GM23338 (cell line): ENCODE results near the gene AGR2.

ENCODE experiments used
- CREB1 ChIP-seq: fragments of 250-450 bp; sonication (Bioruptor Pico); IDR thresholded peaks from 2 replicates; pipeline ENCODE4 v1.5.0; 2020; ENCODE audit warnings: low read depth, mild to moderate bottlenecking, moderate library complexity
- EZH2 ChIP-seq: fragments of 200-600 bp; sonication (generic); IDR thresholded peaks from one replicate; pipeline ENCODE4 v1.8.0; 2017; ENCODE audit warnings: antibody characterized with exemption, mild to moderate bottlenecking, low read depth; ENCODE audit not compliant: unreplicated experiment
- EZH2phosphoT487 ChIP-seq: fragments of 200-600 bp; sonication (generic); IDR thresholded peaks from one replicate; pipeline ENCODE4 v1.8.1; 2018; ENCODE audit warnings: antibody characterized with exemption; ENCODE audit not compliant: unreplicated experiment
- JUNB ChIP-seq: IDR thresholded peaks from one replicate; pipeline ENCODE4 v1.6.1; 2016; ENCODE audit warnings: antibody characterized with exemption; ENCODE audit not compliant: unreplicated experiment
- NANOG ChIP-seq: IDR thresholded peaks from 2 replicates; pipeline ENCODE4 v1.6.1; 2016; ENCODE audit warnings: antibody characterized with exemption, borderline replicate concordance
- POLR2AphosphoS5 ChIP-seq: IDR thresholded peaks from 2 replicates; pipeline ENCODE4 v1.6.1; 2016; ENCODE audit warnings: antibody characterized with exemption, low read depth
- STAT1 ChIP-seq: IDR thresholded peaks from one replicate; pipeline ENCODE4 v1.6.1; 2016; ENCODE audit warnings: antibody characterized with exemption; ENCODE audit not compliant: unreplicated experiment
- ZNF114 ChIP-seq: fragments of 250-450 bp; sonication (Bioruptor Pico); IDR thresholded peaks from 2 replicates; pipeline ENCODE4 v1.5.0; 2020; ENCODE audit warnings: mild to moderate bottlenecking, moderate library complexity
- ZNF331 ChIP-seq: fragments of 250-450 bp; sonication (Bioruptor Pico); IDR thresholded peaks from 2 replicates; pipeline ENCODE4 v1.5.0; 2020; ENCODE audit warnings: low read depth, mild to moderate bottlenecking, moderate library complexity
- TF ChIP-seq, protein P1 (sequence below), 2 experiments: fragments of 200-600 bp in 1 of 2; sonication (generic) in 1 of 2; conservative IDR thresholded peaks; 2 replicates each; pipeline versions ENCODE4 v1.5.1 to v1.6.1; 2016 to 2017; ENCODE audit warnings: antibody characterized with exemption in 2 of 2, low read depth in 2 of 2, mild to moderate bottlenecking in 2 of 2, moderate library complexity in 1 of 2
- TF ChIP-seq, protein P2 (sequence below): IDR thresholded peaks from one replicate; pipeline ENCODE4 v1.6.1; 2018; ENCODE audit warnings: antibody characterized with exemption; ENCODE audit not compliant: unreplicated experiment
- TF ChIP-seq, protein P3 (sequence below): IDR thresholded peaks from 2 replicates; pipeline ENCODE4 v1.6.1; 2016; ENCODE audit warnings: antibody characterized with exemption

DNA sequence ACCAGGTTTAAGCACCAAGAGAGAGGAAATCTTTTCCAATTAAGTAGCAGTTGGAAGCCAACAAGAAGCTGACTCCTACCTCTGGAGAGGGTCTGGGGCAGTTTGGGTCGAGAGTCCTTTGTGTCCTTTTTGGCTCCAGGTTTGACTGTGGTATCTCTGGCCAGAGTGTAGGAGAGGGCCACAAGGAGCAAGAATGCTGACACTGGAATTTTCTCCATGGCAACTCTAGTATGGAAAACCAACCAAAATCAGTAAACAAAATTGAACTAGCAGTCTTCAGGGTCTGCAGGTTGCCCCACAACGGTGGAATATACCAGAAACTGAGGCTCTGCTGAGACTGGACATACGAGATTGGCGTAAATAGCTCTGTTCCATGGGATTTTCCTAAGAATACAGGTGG, 3.2 kb downstream of the AGR2 start:
- TF ChIP-seq, protein P1, sequence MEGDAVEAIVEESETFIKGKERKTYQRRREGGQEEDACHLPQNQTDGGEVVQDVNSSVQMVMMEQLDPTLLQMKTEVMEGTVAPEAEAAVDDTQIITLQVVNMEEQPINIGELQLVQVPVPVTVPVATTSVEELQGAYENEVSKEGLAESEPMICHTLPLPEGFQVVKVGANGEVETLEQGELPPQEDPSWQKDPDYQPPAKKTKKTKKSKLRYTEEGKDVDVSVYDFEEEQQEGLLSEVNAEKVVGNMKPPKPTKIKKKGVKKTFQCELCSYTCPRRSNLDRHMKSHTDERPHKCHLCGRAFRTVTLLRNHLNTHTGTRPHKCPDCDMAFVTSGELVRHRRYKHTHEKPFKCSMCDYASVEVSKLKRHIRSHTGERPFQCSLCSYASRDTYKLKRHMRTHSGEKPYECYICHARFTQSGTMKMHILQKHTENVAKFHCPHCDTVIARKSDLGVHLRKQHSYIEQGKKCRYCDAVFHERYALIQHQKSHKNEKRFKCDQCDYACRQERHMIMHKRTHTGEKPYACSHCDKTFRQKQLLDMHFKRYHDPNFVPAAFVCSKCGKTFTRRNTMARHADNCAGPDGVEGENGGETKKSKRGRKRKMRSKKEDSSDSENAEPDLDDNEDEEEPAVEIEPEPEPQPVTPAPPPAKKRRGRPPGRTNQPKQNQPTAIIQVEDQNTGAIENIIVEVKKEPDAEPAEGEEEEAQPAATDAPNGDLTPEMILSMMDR (conservative IDR thresholded peaks at IDR 0.05; ENCODE audit: low read depth in 2 of 2), result no peak
- TF ChIP-seq EZH2phosphoT487 (no peak), STAT1 (no peak), POLR2AphosphoS5 (no peak), EZH2 (no peak), NANOG (no peak), CREB1 (CRISPR knock-in tag) (no peak), ZNF331 (CRISPR knock-in tag) (no peak), JUNB (no peak), ZNF114 (CRISPR knock-in tag) (no peak)
- TF ChIP-seq, protein P2, sequence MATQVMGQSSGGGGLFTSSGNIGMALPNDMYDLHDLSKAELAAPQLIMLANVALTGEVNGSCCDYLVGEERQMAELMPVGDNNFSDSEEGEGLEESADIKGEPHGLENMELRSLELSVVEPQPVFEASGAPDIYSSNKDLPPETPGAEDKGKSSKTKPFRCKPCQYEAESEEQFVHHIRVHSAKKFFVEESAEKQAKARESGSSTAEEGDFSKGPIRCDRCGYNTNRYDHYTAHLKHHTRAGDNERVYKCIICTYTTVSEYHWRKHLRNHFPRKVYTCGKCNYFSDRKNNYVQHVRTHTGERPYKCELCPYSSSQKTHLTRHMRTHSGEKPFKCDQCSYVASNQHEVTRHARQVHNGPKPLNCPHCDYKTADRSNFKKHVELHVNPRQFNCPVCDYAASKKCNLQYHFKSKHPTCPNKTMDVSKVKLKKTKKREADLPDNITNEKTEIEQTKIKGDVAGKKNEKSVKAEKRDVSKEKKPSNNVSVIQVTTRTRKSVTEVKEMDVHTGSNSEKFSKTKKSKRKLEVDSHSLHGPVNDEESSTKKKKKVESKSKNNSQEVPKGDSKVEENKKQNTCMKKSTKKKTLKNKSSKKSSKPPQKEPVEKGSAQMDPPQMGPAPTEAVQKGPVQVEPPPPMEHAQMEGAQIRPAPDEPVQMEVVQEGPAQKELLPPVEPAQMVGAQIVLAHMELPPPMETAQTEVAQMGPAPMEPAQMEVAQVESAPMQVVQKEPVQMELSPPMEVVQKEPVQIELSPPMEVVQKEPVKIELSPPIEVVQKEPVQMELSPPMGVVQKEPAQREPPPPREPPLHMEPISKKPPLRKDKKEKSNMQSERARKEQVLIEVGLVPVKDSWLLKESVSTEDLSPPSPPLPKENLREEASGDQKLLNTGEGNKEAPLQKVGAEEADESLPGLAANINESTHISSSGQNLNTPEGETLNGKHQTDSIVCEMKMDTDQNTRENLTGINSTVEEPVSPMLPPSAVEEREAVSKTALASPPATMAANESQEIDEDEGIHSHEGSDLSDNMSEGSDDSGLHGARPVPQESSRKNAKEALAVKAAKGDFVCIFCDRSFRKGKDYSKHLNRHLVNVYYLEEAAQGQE, result no peak
- TF ChIP-seq, protein P3, sequence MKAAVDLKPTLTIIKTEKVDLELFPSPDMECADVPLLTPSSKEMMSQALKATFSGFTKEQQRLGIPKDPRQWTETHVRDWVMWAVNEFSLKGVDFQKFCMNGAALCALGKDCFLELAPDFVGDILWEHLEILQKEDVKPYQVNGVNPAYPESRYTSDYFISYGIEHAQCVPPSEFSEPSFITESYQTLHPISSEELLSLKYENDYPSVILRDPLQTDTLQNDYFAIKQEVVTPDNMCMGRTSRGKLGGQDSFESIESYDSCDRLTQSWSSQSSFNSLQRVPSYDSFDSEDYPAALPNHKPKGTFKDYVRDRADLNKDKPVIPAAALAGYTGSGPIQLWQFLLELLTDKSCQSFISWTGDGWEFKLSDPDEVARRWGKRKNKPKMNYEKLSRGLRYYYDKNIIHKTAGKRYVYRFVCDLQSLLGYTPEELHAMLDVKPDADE, result no peak
